ENCODE data around the gene DLX4.

The DLX4 gene

DNA sequence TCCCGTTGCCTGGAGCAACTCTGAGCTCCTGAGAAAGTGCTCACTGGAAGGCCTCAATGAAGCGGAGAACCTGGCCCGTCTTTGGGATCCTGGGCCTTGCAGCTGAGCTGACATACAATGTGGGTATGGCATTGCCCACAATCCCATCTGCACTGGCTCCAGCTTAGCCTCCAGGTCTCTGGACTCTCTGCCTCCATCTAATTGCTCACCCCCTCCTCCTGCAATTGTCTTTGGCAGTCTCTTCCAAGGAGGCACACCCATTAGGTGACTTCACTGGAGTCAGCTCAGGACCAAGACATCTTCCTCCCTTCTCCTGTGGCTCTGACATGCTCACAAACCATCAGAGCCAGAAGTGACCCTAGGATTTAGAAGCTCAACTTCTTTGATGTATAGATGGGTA, 1.5 kb downstream of the DLX4 start:
- no peak for DNase-seq

GRCh38 chr17:49971199-49971847, 2.3 kb downstream of the DLX4 start:
- DNase-seq, result no peak

- no peak for DNase-seq
Observed at GRCh38 chr17:49971848-49972485, 3.0 kb downstream of the DLX4 start.

DNA sequence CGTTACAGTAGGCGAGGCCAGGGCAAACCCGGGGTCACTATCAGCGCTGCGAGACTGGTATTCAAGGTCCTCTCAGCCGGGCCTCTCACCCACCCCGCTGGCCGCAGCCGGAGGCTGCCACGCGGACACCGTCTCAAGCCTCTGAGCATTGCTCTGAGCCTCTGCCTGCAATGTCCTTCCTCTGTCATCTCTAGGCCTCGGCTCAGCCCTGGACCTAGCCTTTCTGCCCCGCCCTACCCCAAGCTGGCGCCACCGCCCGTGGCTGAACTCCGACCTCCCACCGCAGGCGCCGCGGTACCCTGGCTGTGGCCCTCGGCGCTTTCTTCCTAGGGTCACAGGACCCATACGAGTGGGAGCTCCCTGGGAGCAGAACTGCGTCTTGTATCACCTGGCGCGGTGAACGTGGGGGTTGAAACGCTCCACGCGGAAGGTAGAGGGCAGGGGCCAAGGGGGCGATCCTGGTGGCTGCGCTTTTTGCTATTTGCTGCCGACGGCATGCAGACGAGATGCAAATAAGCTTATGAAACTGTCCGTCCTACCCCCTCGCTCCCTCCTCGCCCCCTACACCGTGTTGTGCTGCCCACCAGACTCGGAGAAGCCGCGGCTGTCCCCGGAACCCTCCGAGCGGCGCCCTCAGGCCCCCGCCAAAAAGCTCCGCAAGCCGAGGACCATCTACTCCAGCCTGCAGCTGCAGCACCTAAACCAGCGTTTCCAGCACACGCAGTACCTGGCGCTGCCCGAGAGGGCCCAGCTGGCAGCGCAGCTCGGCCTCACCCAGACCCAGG, 3.7 kb downstream of the DLX4 start:
- no peak for DNase-seq

DNA sequence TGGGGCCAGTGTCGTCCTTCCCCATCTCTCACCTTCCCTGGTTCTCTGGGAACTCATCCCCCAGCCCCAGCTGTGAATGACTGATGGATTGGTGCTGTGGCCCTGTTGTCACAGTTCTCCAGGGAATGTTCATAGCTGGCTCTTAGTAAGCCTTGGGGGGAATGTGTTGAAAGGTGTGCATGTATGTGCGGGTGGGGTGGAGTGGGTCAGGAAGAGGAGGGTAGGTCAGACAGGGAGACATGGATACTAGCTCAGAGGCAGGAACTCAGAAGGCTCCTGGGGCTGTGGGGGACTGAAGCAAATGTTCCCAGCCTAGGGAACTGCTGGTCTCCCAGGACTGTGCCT, 4.3 kb downstream of the DLX4 start:
- no peak for DNase-seq

DNA sequence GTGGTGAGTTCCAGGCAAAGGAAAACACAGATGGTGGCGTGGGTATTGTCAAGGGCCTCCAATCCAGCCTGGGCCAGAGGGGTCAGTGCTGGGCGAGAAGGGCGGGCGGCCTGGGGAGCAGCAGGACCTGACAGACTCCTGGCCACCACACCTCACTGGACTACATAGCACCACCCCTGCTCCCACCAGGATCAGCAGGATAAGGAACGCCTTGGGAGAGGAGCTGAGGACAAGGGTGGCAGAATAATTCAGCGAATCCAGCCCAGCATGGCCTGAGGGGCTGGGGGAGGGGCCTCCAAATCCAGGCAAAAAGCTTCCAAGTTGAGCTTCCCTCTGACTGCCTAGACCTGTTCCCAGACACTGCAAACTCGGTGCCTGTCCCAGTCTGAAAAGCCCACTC, 6.5 kb downstream of the DLX4 start:
- no peak for DNase-seq

- DNase-seq, result no peak
Observed at GRCh38 chr17:49976163-49976827, 7.3 kb downstream of the DLX4 start.

GRCh38 chr17:49976828-49977202, 7.8 kb downstream of the DLX4 start:
- no peak for DNase-seq

GRCh38 chr17:49977463-49978389, 8.7 kb downstream of the DLX4 start:
- no peak for DNase-seq

- no peak for DNase-seq
Observed at GRCh38 chr17:49978501-49978900, 9.5 kb downstream of the DLX4 start.

- DNase-seq, result no peak
Observed at GRCh38 chr17:49979748-49980479, 10.9 kb downstream of the DLX4 start.

- DNase-seq, result no peak
Observed at GRCh38 chr17:49980703-49981197, 11.8 kb downstream of the DLX4 start.

- no peak for DNase-seq
Observed at GRCh38 chr17:49984283-49984682, 15.3 kb downstream of the DLX4 start.

GRCh38 chr17:49984776-49985175, 15.8 kb downstream of the DLX4 start:
- no peak for DNase-seq

DNA sequence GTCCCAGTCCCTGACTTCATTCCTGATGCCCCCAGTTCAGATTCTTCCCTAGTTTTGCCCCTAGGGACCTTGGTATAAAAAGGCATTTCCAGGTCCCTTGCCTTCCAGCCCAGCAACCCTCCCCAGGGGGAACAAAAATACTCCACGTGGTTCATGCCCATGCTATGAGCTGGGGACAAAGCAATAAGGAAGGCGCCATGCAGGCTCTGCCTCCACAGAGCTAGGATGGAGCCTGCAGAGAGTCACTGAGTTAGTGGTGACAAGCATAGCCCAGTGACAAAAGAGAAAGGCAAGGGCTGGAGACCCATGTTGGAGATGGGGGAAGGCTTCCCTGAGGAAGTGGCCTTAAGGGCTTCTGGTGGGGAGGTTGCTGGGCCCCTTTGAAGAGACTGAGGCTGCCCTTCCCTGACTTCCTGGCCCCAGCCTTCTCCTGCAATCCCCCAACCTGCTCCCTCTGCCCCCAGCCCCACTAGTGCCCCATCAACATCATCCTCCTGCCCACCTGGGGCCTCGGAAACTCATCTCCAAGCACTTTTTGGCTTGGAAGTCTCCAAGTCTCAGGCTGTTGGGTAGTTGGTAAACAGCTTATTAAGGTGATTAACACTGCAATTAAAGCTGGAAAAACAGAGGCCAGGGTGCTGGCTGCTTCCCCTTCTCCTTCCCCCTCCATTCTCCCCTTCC, 16.5 kb downstream of the DLX4 start:
- no peak for DNase-seq

- DNase-seq, result no peak
Observed at GRCh38 chr17:49986396-49987289, 17.7 kb downstream of the DLX4 start.

GRCh38 chr17:49987290-49987585, 18.2 kb downstream of the DLX4 start:
- no peak for DNase-seq

GRCh38 chr17:49987681-49988441, 18.9 kb downstream of the DLX4 start:
- no peak for DNase-seq

- DNase-seq, result no peak
Observed at GRCh38 chr17:49989518-49989880, 20.5 kb downstream of the DLX4 start.

- no peak for DNase-seq
Observed at GRCh38 chr17:49990331-49990730, 21.3 kb downstream of the DLX4 start.

Data from activated CD4-positive, alpha-beta T cell treated with anti-CD3 and anti-CD28 coated beads for 48 hours (primary cell).